HFF-Myc (cell line): Measurements from ENCODE around the gene KAZN.

ENCODE experiments used
- DNase-seq: peaks from one replicate; pipeline ENCODE4 v3.0.0-alpha.2; 2011; ENCODE audit warnings: low read depth; ENCODE audit errors: extremely low read depth
- H3K4me3 ChIP-seq: replicated peaks from 2 replicates; pipeline ENCODE4 v1.5.1; 2011; ENCODE audit warnings: low read depth, mild to moderate bottlenecking, control low read depth, low read length
- CTCF ChIP-seq: IDR thresholded peaks from 2 replicates; pipeline ENCODE4 v1.5.1; 2012; ENCODE audit warnings: mild to moderate bottlenecking, low read depth, low read length, control low read depth; ENCODE audit errors: missing control alignments

KAZN gene

GRCh38 chr1:14828665-14829064 is 230.2 kb downstream of the KAZN start:
- TF ChIP-seq CTCF, result no peak
- no peak overlapping the region for H3K4me3 ChIP-seq
- no peak for DNase-seq

- TF ChIP-seq CTCF, result no peak
- H3K4me3 ChIP-seq, result no peak overlapping the region
- DNase-seq, result no peak
Observed at GRCh38 chr1:14835725-14836124, 237.2 kb downstream of the KAZN start.

- no peak for TF ChIP-seq CTCF
- DNase-seq, result no peak
- no peak overlapping the region for H3K4me3 ChIP-seq
Observed at GRCh38 chr1:14836426-14837140, 238.1 kb downstream of the KAZN start.

GRCh38 chr1:14840374-14840773 is 241.9 kb downstream of the KAZN start:
- H3K4me3 ChIP-seq, result no peak overlapping the region
- TF ChIP-seq CTCF, result no peak
- no peak for DNase-seq

DNA sequence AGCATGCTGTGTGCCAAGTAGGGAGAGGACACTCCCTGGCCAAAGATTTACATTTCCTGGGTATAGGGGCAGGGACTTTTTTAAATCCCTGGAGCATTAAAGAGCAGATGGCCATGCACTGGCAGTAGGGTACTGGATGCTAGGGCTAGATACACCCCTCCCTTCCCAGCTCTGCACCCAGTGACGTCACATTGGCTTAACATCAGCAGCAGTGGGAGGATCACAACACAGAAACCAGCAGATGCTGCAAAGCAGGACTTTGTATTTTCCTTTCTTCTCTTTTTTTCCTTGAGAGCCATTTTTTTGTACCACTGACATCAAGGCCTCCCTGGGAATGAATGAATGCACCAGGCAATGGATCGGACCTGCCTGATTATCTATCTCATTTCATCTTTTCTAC is 243.0 kb downstream of the KAZN start:
- no peak for TF ChIP-seq CTCF
- DNase-seq, result no peak
- H3K4me3 ChIP-seq, result no peak overlapping the region

DNA sequence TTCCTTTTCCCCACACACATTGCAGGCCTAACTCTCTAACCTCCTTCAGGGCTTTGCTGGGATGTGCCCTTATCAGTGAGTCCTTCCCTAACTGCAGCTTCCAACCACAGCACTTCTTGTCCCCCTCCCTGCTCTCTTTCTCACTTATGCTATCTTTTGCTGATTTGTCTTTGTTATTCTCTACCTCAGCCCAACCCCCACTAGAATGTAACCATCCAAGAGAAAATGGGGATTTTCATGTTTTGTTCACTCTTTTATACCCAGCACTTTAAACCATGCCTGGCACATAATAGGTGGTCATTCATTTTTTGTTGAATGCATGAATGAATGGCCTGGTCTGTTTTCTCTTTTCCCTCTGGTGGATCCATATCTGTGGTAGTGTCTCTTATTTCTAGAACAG is 243.5 kb downstream of the KAZN start:
- no peak for TF ChIP-seq CTCF
- H3K4me3 ChIP-seq, result no peak overlapping the region
- no peak for DNase-seq

DNA sequence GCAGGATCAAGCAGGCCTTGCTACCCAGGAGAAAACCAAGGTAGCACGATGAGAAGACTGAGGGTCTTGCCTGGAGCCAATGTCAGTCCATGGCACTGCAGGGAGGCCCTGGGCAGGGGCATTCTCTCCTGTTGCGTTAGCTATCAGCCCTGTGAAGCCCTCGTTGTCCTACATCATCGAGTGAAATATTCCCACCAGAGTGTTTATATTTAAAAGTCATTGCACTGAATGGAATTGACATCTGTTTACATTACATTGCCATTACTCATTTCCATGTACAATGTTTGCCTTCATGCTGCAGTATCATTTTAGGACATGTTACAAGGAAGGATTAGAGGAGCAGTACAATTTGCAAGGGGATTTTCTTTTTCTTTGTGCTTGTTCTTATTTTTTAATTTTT is 243.9 kb downstream of the KAZN start:
- DNase-seq, result no peak
- no peak overlapping the region for H3K4me3 ChIP-seq
- no peak for TF ChIP-seq CTCF
